H1 (cell line): ENCODE measurements around the gene ERMARD. TPM values are rescaled to one million over a fixed set of nuclear protein-coding genes. Genes with fewer than 3 reads are reported as not detected.
A peak's percentile ranks its signal among the peaks of the same experiment; 100 is the strongest.

Experiments
- HDAC2 ChIP-seq, 2 experiments: fragments of 300-600 bp in 1 of 2; sonication (generic) in 1 of 2; IDR thresholded peaks; 2 replicates each; pipeline ENCODE4 v1.6.1; 2011 to 2012; ENCODE audit warnings: low read depth in 2 of 2, low read length in 2 of 2, mild to moderate bottlenecking in 2 of 2, moderate library complexity in 2 of 2, borderline replicate concordance in 1 of 2, inconsistent platforms in 1 of 2
- SIN3A ChIP-seq, 2 experiments: IDR thresholded peaks in 1 of 2; conservative IDR thresholded peaks in 1 of 2; 2 replicates each; pipeline ENCODE4 v1.6.1; 2011 to 2012; ENCODE audit warnings: low read length in 2 of 2, improper control_type of control experiment in 1 of 2, low read depth in 1 of 2, mild to moderate bottlenecking in 1 of 2
- SIX5 ChIP-seq: IDR thresholded peaks from 2 replicates; pipeline ENCODE4 v1.6.1; 2011; ENCODE audit warnings: mild to moderate bottlenecking, low read depth, low read length
- SP1 ChIP-seq: IDR thresholded peaks from 2 replicates; pipeline ENCODE4 v1.6.1; 2011; ENCODE audit warnings: low read depth, low read length
- YY1 ChIP-seq: IDR thresholded peaks from 2 replicates; pipeline ENCODE4 v1.6.1; 2011; ENCODE audit warnings: low read depth, mild to moderate bottlenecking, low read length
- polyA plus RNA-seq, 7 experiments: library from polyadenylated mRNA; depleted of rRNA in 3 of 7; stranded (reverse) in 5 of 7; unstranded in 2 of 7; fragments of >200 nt in 5 of 7; fragments of 200-250 nt in 2 of 7; gene quantifications; 1 replicate in 5 of 7; 2 replicates in 1 of 7; 4 replicates in 1 of 7; pipeline versions ENCODE4 v1.2.1 to v1.2.3, GENCODE V29; 2011 to 2013; ENCODE audit warnings: missing spikeins in 2 of 7, mixed read lengths in 2 of 7
- total RNA-seq: library from RNA; stranded (reverse); fragmentation: NEBNext Ultra II Directional; extraction: Animal tissue kit (Norgen Biotek cat#: 25700); gene quantifications from 2 replicates; pipeline ENCODE4 v1.2.1, GENCODE V29; 2021
- TF ChIP-seq, protein P1 (sequence below): fragments of 300-600 bp; sonication (generic); IDR thresholded peaks from 2 replicates; pipeline ENCODE4 v1.7.1; 2012; ENCODE audit warnings: low read length, moderate library complexity, mild to moderate bottlenecking, inconsistent platforms; ENCODE audit not compliant: insufficient replicate concordance
- TF ChIP-seq, protein P2 (sequence below): IDR thresholded peaks from 2 replicates; pipeline ENCODE4 v1.6.1; 2011; ENCODE audit warnings: low read depth, mild to moderate bottlenecking, low read length; ENCODE audit not compliant: insufficient read depth

The ERMARD gene
- total and polyA plus RNA-seq, 2 of the 8 experiments (the other 6 are each of a cell fraction or from before 2014, with no cell fraction given): 12.2 to 25.6 TPM

DNA sequence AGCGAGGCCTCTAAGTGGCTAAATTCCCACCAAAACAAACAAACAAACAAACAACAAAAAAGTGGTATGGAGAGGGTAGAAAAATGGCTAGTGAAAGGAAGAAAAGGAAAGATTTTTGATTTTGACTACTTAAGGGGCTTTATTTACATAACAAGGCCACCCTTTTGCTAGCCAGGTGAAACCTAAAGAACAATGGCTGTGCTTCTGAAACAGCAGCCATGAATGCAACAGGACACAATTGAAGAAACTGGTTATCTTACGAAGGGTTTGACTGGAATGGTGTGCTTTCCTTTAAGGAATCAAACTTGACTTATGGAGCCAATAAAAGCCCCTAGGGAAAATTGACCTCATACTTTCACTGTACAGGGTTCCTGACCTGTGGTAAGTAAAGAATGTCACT, 68.9 kb downstream of the ERMARD start (continued):
- TF ChIP-seq, protein P1, sequence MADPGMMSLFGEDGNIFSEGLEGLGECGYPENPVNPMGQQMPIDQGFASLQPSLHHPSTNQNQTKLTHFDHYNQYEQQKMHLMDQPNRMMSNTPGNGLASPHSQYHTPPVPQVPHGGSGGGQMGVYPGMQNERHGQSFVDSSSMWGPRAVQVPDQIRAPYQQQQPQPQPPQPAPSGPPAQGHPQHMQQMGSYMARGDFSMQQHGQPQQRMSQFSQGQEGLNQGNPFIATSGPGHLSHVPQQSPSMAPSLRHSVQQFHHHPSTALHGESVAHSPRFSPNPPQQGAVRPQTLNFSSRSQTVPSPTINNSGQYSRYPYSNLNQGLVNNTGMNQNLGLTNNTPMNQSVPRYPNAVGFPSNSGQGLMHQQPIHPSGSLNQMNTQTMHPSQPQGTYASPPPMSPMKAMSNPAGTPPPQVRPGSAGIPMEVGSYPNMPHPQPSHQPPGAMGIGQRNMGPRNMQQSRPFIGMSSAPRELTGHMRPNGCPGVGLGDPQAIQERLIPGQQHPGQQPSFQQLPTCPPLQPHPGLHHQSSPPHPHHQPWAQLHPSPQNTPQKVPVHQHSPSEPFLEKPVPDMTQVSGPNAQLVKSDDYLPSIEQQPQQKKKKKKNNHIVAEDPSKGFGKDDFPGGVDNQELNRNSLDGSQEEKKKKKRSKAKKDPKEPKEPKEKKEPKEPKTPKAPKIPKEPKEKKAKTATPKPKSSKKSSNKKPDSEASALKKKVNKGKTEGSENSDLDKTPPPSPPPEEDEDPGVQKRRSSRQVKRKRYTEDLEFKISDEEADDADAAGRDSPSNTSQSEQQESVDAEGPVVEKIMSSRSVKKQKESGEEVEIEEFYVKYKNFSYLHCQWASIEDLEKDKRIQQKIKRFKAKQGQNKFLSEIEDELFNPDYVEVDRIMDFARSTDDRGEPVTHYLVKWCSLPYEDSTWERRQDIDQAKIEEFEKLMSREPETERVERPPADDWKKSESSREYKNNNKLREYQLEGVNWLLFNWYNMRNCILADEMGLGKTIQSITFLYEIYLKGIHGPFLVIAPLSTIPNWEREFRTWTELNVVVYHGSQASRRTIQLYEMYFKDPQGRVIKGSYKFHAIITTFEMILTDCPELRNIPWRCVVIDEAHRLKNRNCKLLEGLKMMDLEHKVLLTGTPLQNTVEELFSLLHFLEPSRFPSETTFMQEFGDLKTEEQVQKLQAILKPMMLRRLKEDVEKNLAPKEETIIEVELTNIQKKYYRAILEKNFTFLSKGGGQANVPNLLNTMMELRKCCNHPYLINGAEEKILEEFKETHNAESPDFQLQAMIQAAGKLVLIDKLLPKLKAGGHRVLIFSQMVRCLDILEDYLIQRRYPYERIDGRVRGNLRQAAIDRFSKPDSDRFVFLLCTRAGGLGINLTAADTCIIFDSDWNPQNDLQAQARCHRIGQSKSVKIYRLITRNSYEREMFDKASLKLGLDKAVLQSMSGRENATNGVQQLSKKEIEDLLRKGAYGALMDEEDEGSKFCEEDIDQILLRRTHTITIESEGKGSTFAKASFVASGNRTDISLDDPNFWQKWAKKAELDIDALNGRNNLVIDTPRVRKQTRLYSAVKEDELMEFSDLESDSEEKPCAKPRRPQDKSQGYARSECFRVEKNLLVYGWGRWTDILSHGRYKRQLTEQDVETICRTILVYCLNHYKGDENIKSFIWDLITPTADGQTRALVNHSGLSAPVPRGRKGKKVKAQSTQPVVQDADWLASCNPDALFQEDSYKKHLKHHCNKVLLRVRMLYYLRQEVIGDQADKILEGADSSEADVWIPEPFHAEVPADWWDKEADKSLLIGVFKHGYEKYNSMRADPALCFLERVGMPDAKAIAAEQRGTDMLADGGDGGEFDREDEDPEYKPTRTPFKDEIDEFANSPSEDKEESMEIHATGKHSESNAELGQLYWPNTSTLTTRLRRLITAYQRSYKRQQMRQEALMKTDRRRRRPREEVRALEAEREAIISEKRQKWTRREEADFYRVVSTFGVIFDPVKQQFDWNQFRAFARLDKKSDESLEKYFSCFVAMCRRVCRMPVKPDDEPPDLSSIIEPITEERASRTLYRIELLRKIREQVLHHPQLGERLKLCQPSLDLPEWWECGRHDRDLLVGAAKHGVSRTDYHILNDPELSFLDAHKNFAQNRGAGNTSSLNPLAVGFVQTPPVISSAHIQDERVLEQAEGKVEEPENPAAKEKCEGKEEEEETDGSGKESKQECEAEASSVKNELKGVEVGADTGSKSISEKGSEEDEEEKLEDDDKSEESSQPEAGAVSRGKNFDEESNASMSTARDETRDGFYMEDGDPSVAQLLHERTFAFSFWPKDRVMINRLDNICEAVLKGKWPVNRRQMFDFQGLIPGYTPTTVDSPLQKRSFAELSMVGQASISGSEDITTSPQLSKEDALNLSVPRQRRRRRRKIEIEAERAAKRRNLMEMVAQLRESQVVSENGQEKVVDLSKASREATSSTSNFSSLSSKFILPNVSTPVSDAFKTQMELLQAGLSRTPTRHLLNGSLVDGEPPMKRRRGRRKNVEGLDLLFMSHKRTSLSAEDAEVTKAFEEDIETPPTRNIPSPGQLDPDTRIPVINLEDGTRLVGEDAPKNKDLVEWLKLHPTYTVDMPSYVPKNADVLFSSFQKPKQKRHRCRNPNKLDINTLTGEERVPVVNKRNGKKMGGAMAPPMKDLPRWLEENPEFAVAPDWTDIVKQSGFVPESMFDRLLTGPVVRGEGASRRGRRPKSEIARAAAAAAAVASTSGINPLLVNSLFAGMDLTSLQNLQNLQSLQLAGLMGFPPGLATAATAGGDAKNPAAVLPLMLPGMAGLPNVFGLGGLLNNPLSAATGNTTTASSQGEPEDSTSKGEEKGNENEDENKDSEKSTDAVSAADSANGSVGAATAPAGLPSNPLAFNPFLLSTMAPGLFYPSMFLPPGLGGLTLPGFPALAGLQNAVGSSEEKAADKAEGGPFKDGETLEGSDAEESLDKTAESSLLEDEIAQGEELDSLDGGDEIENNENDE: peak; percentile 47
- TF ChIP-seq, protein P2, sequence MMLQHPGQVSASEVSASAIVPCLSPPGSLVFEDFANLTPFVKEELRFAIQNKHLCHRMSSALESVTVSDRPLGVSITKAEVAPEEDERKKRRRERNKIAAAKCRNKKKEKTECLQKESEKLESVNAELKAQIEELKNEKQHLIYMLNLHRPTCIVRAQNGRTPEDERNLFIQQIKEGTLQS: no peak
- TF ChIP-seq SIX5 (no peak), HDAC2 (IDR thresholded peaks at IDR 0.05; ENCODE audit: borderline replicate concordance in 1 of 2, low read depth in 2 of 2, low read length in 2 of 2) (no peak), SIN3A (conservative IDR thresholded peaks at IDR 0.05 in 1 of 2, IDR thresholded peaks at IDR 0.05 in 1 of 2; ENCODE audit: low read depth in 1 of 2, low read length in 2 of 2) (no peak), SP1 (no peak), YY1 (peak; percentile 67; the same call in 1 of the 2 replicates)
